ENCODE results near the gene CREG1. TPM values are rescaled to one million over a fixed set of nuclear protein-coding genes. Genes with fewer than 3 reads are reported as not detected.

CREG1 gene
- total RNA-seq: 48.6 to 56.0 TPM (median 51.2 TPM) in 3 replicates
- long read RNA-seq, transcript CREG1-201 (4 exons, 1,974 nt): major isoform, 162 of 165 reads
- long read RNA-seq, partial matches to known transcripts: 0 of 165 reads
- long read RNA-seq, other reads (novel, unspliced or antisense): 3 of 165 reads

GRCh38 chr1:167553136-167554027 is at the start of gene CREG1:
Gene CREG1, minus strand, starts transcription at chr1:167553762.
- Mint-ChIP-seq H3K27ac (ENCODE audit: unreplicated experiment) (peak within 1 kb of the TSS; percentile 38), H3K9me3 (ENCODE audit: low read depth) (no peaks in the 10 kb centered on the region), H3K36me3 (ENCODE audit: low read depth) (peaks cover 1% of the 10 kb centered on the region), H3K4me3 (ENCODE audit: unreplicated experiment) (peak within 1 kb of the TSS; percentile 74), H3K4me1 (ENCODE audit: low read depth) (peaks cover 19% of the 10 kb centered on the region), H3K27me3 (ENCODE audit: low read depth) (peaks cover 2% of the 10 kb centered on the region)
- peak; percentile 96 for DNase-seq (ENCODE audit: low spot score)
- TF ChIP-seq CTCF (IDR thresholded peaks at IDR 0.05): no peak

DNA sequence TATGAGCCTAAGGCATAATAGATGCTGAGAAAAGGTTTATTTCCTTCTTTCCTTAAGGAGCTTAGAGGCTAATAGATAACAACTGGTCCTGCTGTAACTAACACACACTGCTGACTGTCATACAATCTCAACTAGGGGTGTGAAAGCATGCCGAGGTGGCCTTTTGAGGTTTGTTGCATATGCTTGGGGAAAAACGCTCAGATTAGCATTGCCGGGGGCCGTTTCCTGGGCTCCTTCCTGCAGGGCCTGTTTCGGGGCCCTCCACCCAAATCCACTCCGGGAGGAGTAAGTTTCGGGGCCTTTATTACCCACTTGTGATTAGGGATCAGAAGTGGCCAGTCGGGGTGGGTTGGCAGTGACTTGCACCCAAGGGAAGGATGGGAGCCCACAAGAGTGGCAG is 49.3 kb upstream of the CREG1 start:
- peaks cover 11% of the 10 kb centered on the region for H3K9me3 Mint-ChIP-seq (ENCODE audit: low read depth)
- H3K36me3 Mint-ChIP-seq (ENCODE audit: low read depth): peaks cover 8% of the 10 kb centered on the region
- no peak for DNase-seq (ENCODE audit: low spot score)
- H3K27me3 Mint-ChIP-seq (ENCODE audit: low read depth): no peaks in the 10 kb centered on the region
- no peak for TF ChIP-seq CTCF (IDR thresholded peaks at IDR 0.05)
- no peak overlapping the region for H3K27ac Mint-ChIP-seq (ENCODE audit: unreplicated experiment)
- peaks cover 14% of the 10 kb centered on the region for H3K4me1 Mint-ChIP-seq (ENCODE audit: low read depth)
- H3K4me3 Mint-ChIP-seq (ENCODE audit: unreplicated experiment): no peak overlapping the region

DNA sequence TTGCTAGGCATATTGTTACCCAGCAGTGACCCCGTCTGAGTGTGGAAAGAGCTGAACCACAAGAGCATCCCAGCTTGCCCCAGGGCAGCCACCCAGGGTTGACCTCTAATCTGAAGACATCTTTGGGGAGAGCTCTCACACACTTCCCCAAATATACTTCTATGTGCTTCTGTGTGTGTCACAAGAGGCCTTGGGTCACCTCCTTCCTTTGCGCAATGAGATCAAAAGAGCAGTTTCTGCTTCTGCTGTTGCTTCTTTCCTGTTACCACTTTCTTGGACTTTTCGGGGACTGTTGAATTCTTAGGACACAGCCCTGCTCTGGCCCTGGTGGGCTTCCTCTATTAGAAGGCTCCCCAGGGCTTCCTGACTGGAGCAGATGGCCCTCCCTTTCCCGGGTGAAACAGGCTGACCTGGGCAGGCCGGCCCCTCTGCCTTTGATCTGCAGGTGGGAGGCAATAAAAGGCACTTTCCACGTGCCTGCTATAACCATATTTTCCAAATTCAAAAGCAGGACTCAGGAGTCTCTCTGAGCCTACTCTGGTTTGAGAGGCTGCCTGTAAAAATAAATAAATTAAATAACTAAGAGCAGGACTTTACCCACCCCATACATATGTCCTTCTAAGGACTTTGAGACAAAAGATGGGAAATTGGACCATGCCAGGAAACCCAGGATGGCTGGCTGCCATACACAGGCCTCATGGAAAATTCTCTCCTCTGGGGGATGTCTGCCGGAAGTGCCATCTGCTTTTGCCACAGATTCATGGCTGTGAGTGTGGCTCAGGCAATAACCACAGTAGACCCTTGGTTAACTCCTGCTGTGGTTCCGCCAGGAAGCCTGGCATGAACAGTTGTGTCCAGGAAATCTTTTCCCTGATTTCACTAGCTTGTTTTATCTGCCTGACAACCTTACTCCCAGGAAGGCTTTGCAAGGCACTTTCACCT is 48.2 kb upstream of the CREG1 start:
- Mint-ChIP-seq H3K4me3 (ENCODE audit: unreplicated experiment) (no peak overlapping the region), H3K9me3 (ENCODE audit: low read depth) (peaks cover 4% of the 10 kb centered on the region), H3K27ac (ENCODE audit: unreplicated experiment) (no peak overlapping the region), H3K27me3 (ENCODE audit: low read depth) (no peaks in the 10 kb centered on the region), H3K4me1 (ENCODE audit: low read depth) (peaks cover 14% of the 10 kb centered on the region), H3K36me3 (ENCODE audit: low read depth) (peaks cover 3% of the 10 kb centered on the region)
- no peak for TF ChIP-seq CTCF (IDR thresholded peaks at IDR 0.05)
- no peak for DNase-seq (ENCODE audit: low spot score)

- Mint-ChIP-seq H3K27me3 (ENCODE audit: low read depth) (peaks cover 3% of the 10 kb centered on the region), H3K9me3 (ENCODE audit: low read depth) (peaks cover 3% of the 10 kb centered on the region), H3K27ac (ENCODE audit: unreplicated experiment) (no peak overlapping the region), H3K4me3 (ENCODE audit: unreplicated experiment) (no peak overlapping the region), H3K36me3 (ENCODE audit: low read depth) (peaks cover 2% of the 10 kb centered on the region), H3K4me1 (ENCODE audit: low read depth) (peaks cover 14% of the 10 kb centered on the region)
- TF ChIP-seq CTCF (IDR thresholded peaks at IDR 0.05): peak; percentile 85
- no peak for DNase-seq (ENCODE audit: low spot score)
Measured at GRCh38 chr1:167599957-167600581, 46.5 kb upstream of the CREG1 start.
